Measurements from ENCODE around the gene NFATC3. TPM values are rescaled to one million over a fixed set of nuclear protein-coding genes. Genes with fewer than 3 reads are reported as not detected.
A peak's percentile ranks its signal among the peaks of the same experiment; 100 is the strongest.

NFATC3 gene
- total RNA-seq, 4 donors from 2014 or later, result 27.5 to 107 (median 41.6) TPM

DNA sequence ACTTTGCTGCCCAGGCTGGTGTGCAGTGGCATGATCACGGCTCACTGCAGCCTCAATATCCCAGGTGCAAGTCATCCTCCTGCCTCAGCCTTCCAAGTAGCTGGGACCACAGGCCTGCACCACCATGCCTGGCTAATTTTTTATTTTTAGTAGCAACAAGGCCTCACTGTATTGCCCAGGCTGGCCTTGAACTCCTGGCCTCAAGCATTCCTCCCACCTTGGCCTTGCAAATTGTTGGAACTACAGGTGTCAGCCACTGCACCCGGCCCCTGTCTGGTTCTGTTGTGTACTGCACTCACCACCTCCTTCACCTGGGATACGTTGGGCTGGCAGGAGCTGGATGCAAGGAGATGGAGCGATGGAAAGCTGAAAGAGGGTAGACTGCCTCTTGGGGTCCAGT lies 168.6 kb downstream of the NFATC3 start:
- intact Hi-C loops (cut with DNase I; ENCODE audit: low total_unique reads) (no loop called here), in situ Hi-C loops (cut with MboI; ENCODE audit: low pct_ligation_motif_present in 1 of 4, low pct_unique_long_range_greater_than_20kb in 1 of 4, low sequenced_read_pairs in 3 of 4) (loop anchor here in 1 of 4 donors (10.0 kb wide), 1 partner anchor 71 kb away; no protein-coding TSS in a partner anchor)
- no peak for DNase-seq
- TF ChIP-seq, protein P1, sequence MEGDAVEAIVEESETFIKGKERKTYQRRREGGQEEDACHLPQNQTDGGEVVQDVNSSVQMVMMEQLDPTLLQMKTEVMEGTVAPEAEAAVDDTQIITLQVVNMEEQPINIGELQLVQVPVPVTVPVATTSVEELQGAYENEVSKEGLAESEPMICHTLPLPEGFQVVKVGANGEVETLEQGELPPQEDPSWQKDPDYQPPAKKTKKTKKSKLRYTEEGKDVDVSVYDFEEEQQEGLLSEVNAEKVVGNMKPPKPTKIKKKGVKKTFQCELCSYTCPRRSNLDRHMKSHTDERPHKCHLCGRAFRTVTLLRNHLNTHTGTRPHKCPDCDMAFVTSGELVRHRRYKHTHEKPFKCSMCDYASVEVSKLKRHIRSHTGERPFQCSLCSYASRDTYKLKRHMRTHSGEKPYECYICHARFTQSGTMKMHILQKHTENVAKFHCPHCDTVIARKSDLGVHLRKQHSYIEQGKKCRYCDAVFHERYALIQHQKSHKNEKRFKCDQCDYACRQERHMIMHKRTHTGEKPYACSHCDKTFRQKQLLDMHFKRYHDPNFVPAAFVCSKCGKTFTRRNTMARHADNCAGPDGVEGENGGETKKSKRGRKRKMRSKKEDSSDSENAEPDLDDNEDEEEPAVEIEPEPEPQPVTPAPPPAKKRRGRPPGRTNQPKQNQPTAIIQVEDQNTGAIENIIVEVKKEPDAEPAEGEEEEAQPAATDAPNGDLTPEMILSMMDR (IDR thresholded peaks at IDR 0.05), result no peak
- TF ChIP-seq POLR2AphosphoS5 (IDR thresholded peaks at IDR 0.05) (no peak), EP300 (IDR thresholded peaks at IDR 0.05; ENCODE audit: low read depth) (no peak), POLR2A (IDR thresholded peaks at IDR 0.05) (no peak)
- Histone ChIP-seq H3K9me3 (no peaks in the 10 kb centered on the region), H3K36me3 (peaks cover 0 to 16% (median 6%) of the 10 kb centered on the region in 4 donors), H3K4me1 (peaks cover 9 to 20% (median 18%) of the 10 kb centered on the region in 4 donors), H3K27ac (no peak overlapping the region), H3K27me3 (no peaks in the 10 kb centered on the region), H3K4me3 (no peak overlapping the region)
- 91 to 94% methylated on average over 3 to 4 of the region's 4 CpGs for WGBS, 2 donors (ENCODE audit: low coverage in 1 of 2)

DNA sequence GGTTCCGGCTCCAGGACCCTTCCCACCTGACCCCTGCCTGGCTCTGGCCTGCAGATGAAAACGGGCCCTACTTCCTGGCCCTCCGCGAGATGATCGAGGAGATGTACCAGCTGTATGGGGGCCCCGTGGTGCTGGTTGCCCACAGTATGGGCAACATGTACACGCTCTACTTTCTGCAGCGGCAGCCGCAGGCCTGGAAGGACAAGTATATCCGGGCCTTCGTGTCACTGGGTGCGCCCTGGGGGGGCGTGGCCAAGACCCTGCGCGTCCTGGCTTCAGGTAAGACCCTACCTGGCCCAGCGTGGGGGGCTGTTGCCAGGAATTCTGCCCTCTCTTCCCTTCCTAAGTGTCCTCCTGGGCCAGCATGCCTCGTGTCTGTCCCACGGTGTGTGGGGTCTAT lies 170.5 kb downstream of the NFATC3 start:
- in situ Hi-C loops (cut with MboI; ENCODE audit: low pct_ligation_motif_present in 1 of 4, low pct_unique_long_range_greater_than_20kb in 1 of 4, low sequenced_read_pairs in 3 of 4), result loop anchor here in 3 of 4 donors (5.0 to 10.0 kb wide), 2 partner anchors 69 to 77 kb away; no protein-coding TSS in a partner anchor
- TF ChIP-seq, protein P1 (IDR thresholded peaks at IDR 0.05), result no peak
- TF ChIP-seq POLR2A (IDR thresholded peaks at IDR 0.05) (no peak), EP300 (IDR thresholded peaks at IDR 0.05; ENCODE audit: low read depth) (no peak), POLR2AphosphoS5 (IDR thresholded peaks at IDR 0.05) (no peak)
- no peak for DNase-seq

DNA sequence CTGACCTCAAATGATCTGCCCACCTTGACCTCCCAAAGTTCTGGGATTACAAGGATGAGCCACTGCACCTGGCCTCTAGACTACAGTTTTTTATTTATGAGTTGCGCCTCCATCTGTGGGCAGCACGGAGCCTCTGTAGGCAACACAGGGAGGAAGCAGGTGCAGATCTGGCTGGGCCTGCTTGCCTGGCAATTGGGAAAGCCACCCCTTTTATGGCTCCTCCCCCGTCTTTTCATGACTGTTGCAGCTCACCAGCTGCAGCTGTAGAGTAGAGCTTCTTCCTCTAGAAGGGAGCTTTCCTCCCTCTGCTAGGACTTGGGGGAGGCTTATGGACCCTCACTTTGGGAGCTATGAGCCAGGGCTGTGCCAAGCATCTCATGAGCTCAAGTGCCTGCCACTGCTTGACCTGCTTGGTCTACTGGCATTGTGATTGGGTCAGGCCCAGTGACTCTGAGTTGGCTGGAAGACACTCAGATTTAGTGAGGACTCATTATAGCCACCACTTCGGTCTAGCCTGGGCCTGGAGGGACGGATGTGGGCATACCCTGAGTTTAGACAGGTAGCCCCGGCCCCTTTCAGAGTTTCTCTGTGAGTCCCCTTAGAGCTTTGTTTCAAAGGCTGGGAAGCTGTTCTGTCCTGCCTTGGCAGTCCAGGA lies 172.2 kb downstream of the NFATC3 start:
- Histone ChIP-seq H3K27me3 (no peaks in the 10 kb centered on the region), H3K9me3 (no peaks in the 10 kb centered on the region), H3K27ac (peak overlapping the region; percentile 84 to 88 (median 88)), H3K36me3 (peaks cover 0 to 23% (median 5%) of the 10 kb centered on the region in 4 donors), H3K4me3 (no peak overlapping the region), H3K4me1 (peaks cover 9 to 30% (median 18%) of the 10 kb centered on the region in 4 donors)
- 53% methylated on average over 6 of the region's 6 CpGs; no CpG with 5 or more reads in 1 of the 2 donors for whole genome bisulfite sequencing, 2 donors (ENCODE audit: low coverage in 1 of 2)
- peak; percentile 63 for DNase-seq
- TF ChIP-seq POLR2A (IDR thresholded peaks at IDR 0.05) (no peak), POLR2AphosphoS5 (IDR thresholded peaks at IDR 0.05) (no peak), EP300 (IDR thresholded peaks at IDR 0.05; ENCODE audit: low read depth) (no peak)
- TF ChIP-seq, protein P1 (IDR thresholded peaks at IDR 0.05), result no peak
- intact Hi-C loops (cut with DNase I; ENCODE audit: low total_unique reads) (no loop called here), in situ Hi-C loops (cut with MboI; ENCODE audit: low pct_ligation_motif_present in 1 of 4, low pct_unique_long_range_greater_than_20kb in 1 of 4, low sequenced_read_pairs in 3 of 4) (loop anchor here in 3 of 4 donors (5.0 to 10.0 kb wide), 2 partner anchors 67 to 75 kb away; no protein-coding TSS in a partner anchor)

More for the DNA sequence above, 170.5 kb downstream of the NFATC3 start:
- no peaks in the 10 kb centered on the region for H3K9me3 ChIP-seq
- WGBS, 2 donors (ENCODE audit: low coverage in 1 of 2), result 93% methylated on average over 18 of the region's 18 CpGs; no CpG with 5 or more reads in 1 of the 2 donors
- H3K36me3 ChIP-seq, result peaks cover 0 to 23% (median 6%) of the 10 kb centered on the region in 4 donors
- H3K4me1 ChIP-seq, result peaks cover 9 to 23% (median 18%) of the 10 kb centered on the region in 4 donors
- no peak overlapping the region for H3K4me3 ChIP-seq
- H3K27ac ChIP-seq, result no peak overlapping the region
- intact Hi-C loops (cut with DNase I; ENCODE audit: low total_unique reads), result no loop called here
- H3K27me3 ChIP-seq, result no peaks in the 10 kb centered on the region

DNA sequence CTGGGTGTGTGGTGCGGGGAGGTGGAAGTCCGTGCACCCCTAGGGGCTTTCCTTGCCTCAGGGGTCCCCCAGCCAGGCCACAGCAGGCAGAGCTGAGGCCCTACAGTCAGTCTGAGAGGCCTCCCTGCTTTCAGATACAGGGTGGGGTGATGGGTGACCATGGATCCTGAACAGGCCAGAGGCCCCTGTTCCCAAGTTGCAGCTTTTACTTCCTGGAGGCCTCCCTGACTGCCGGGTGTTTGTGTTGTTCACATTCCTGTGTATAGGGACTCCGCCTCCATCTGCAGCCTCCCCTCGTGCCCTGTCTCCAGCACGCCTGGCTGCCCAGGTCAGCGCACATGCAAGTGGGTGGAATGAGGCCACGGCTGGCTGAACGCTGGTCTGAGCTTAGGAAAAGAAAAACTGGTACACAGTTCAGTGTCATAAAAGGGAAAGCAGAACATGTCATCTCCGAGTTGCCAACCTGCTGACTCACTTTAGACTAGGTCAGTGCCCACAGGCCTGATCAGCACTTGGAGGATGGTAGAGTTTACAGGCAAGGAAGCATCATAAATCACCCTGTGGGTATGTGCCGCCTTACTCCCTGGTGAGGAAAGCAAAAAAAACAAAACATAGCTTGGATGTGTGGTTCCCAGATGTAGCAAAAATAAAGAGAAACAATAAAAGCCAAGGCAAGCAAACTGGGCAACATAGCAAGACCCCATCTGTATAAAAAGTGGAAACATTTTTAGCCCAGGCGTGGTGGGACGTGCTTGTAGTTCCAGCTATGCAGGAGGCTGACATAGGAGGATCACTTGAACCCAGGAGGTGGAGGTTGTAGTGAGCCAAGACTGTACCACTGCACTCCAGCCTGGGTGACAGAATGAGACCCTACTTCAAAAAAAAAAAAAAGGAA lies 173.0 kb downstream of the NFATC3 start:
- WGBS, 2 donors (ENCODE audit: low coverage in 1 of 2), result 50 to 71% methylated on average over 3 to 13 of the region's 13 CpGs

More for the DNA sequence above, 173.0 kb downstream of the NFATC3 start:
- no peak overlapping the region for H3K4me3 ChIP-seq
- in situ Hi-C loops (cut with MboI; ENCODE audit: low pct_ligation_motif_present in 1 of 4, low pct_unique_long_range_greater_than_20kb in 1 of 4, low sequenced_read_pairs in 3 of 4), result loop anchor here in 3 of 4 donors (5.0 to 10.0 kb wide), 2 partner anchors 67 to 74 kb away; no protein-coding TSS in a partner anchor
- peak overlapping the region; percentile 84 to 88 (median 88) for H3K27ac ChIP-seq
- DNase-seq, result peak; percentile 66
- intact Hi-C loops (cut with DNase I; ENCODE audit: low total_unique reads), result no loop called here
- H3K27me3 ChIP-seq, result no peaks in the 10 kb centered on the region
- H3K36me3 ChIP-seq, result peaks cover 0 to 23% (median 5%) of the 10 kb centered on the region in 4 donors
- H3K9me3 ChIP-seq, result no peaks in the 10 kb centered on the region
- peaks cover 9 to 30% (median 19%) of the 10 kb centered on the region in 4 donors for H3K4me1 ChIP-seq
- TF ChIP-seq EP300 (IDR thresholded peaks at IDR 0.05; ENCODE audit: low read depth) (peak; percentile 10), POLR2AphosphoS5 (IDR thresholded peaks at IDR 0.05) (peak in 2 of 3 donors; percentile 40 to 54), POLR2A (IDR thresholded peaks at IDR 0.05) (no peak)
- TF ChIP-seq, protein P1 (IDR thresholded peaks at IDR 0.05), result no peak
